ENCODE data around the gene P2RY1.
"Not testable (repeated sequence)": the region's sequence is repeated elsewhere in the genome, so short reads cannot be mapped to it uniquely, and the experiment has no call there.

The P2RY1 gene

DNA sequence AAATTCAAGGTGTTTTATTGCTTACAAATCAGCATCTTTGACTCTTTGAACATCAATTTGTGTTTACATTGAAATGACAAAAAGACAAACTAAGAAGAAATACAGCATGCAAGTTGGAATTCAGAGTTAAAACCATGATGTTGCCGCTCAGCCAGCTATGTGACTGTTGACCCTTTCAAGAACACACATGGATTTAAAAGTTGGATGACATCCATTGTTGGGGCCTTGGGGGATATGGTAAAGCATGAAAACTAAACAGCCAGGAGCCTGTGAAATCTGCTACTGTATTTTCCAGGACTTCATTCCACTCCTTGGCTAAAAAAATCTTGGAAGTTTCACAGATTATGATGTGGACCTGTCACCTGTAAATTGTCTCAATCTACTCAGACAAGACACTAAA is 4.6 kb downstream of the P2RY1 start:
- no peak for DNase-seq (ENCODE audit: low spot score)

DNA sequence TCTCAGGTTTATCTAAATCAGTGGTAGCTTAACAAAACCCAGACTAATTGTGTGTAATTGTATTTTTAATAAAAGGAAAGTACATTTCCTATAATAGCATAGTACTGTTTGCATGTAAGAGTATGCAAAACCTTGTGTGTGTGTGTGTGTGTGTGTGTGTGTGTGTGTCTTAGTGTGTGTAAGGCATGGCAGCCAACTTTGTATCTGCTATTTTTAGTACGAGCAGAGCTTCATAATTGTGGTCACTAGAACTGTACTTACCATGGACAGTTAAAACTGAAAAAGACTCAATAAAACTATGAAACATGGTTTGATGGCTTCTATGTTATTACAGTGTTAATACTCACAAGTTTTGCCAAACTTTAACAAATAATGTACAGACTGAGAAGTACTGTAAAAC is 6.2 kb downstream of the P2RY1 start:
- DNase-seq (ENCODE audit: low spot score), result no peak

DNA sequence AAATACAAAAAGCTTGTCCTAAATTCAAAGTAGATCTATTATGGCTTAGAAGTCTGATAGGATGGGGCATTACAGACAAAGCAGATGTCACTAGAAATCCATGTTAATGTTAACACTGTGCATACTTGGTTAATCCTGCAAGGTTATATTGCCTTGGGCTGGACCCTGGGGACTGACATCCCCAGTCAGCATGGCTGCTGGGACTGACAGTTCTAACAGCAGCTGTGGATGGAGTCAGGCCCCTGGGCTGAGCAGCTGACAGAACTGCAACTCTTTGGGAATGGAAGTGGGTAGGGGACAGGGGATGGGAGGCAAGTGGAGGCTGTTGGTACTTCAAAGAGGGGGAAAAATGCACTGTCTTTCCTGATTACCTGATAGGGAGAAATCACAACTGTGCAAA is 7.5 kb downstream of the P2RY1 start:
- no peak for DNase-seq (ENCODE audit: low spot score)

DNA sequence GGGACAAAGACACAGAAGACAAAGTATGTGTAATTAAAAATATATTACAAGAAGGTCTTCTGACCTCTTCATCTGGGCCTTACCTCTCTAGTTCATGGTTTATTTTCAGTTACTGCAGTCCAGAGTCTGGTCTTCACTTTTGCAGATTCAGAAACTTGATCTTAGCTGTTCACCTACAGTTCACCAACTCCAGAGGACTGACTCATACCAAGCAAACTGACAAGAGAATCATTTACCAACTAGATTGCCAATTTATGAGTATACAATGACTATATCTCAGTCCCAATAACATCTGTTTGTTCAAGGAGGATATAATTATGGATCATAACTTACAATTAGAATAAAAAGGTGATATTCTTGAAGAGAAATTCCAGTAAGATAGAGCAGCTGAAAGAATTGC is 9.0 kb downstream of the P2RY1 start:
- no peak for DNase-seq (ENCODE audit: low spot score)

DNA sequence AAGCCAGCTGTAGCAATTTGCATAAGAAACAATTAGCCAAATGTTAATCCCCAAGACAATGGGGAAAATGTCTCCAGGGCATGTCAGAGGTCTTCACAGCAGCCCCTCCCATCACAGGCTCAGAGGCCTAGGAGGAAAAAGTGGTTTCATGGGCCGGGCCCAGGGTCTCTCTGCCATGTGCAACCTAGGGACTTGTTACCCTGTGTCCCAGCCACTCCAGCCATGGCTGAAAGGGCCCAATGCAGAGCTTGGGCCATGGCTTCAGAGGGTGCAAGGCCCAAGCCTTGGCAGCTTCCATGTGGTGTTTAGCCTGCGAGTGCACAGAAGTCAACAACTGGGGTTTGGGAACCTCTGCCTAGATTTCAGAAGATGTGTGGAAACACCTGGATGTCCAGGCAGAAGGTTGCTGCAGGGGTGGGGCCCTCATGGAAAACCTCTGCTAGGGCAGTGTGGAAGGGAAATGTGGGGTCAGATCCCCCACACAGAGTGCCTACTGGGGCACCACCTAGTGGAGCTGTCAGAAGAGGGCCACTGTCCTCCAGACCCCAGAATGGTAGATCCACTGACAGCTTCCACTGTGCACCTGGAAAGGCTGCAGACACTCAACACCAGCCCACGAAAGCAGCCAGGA is 11.8 kb downstream of the P2RY1 start:
- DNase-seq (ENCODE audit: low spot score), result not testable (repeated sequence)

DNA sequence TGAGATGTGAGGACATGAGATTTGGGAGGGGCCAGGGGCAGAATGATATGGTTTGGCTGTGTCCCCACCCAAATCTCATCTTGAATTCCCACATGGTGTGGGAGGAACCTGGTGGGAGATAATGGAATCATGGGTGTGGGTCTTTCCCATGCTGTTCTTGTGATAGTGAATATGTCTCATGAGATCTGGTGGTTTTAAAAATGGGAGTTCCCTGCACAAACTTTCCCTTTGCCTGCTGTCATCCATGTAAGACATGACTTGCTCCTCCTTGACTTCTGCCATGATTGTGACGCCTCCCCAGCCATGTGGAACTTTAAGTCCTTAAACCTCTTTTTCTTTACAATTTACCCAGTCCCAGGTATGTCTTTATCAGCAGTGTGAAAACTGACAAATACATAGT is 12.7 kb downstream of the P2RY1 start:
- DNase-seq (ENCODE audit: low spot score), result not testable (repeated sequence)

DNA sequence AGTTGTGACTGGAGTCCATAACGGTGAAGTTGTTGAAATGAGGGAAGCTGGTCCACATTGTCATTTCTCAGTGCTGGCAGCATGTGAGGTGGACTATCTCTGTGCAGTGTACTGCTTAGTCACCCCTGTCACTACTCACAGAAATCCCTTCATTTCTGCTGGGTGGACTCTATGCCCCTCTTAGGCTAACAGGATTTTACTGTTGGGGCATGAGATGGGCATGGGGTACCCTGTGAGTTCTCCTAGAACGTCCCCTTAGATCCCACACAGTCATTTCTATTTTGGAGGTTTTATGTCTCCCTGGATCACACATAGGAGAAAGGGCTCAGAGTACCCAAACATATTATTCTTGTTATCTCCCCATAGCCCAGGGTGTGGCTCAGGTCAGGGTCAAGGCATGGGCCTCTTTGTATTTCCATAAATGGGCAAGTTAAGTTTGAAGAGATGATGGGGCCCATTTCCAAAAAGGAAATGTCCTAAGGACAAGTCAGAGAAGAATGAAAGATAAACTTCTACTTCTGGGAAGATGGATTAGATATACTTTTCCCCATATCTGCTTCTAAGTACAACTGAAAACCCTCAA is 15.2 kb downstream of the P2RY1 start:
- DNase-seq (ENCODE audit: low spot score), result no peak

DNA sequence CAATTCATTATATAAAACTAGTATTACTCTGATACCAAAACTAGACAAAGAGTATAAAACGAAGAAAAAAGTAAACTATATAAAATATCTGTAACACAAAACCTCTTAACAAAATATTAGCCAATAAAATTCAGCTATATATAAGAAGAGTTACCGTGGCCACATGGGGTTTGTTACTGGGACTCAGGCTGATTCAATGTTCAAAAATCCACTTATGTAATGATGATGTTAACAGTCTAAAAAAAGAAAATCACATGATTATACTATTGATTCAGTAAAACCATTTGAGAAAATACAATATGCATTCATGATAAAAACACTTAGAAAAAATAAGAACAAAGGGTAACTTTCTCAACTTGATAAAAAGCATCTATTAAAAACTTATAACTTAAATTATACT is 18.3 kb downstream of the P2RY1 start:
- no peak for DNase-seq (ENCODE audit: low spot score)

DNA sequence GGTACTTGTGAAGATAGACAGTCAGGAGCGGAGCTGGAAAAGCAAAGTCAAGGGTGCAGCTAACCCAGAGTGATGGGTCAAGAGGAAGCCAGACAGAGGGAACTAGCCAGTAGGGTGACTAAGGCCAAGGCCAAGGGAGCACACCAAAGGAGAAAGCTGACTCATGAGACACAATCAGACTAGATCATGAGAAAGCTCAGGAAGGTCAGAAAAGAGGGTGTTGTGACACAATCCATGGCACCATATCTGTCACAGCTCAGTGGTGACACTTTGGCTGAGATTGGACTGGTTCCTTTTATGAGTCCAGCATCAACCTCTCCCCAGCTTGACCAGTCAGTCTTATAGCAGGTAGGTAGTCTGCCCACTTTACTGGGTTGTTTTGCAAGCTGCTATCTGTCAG is 22.2 kb downstream of the P2RY1 start:
- no peak for DNase-seq (ENCODE audit: low spot score)

DNA sequence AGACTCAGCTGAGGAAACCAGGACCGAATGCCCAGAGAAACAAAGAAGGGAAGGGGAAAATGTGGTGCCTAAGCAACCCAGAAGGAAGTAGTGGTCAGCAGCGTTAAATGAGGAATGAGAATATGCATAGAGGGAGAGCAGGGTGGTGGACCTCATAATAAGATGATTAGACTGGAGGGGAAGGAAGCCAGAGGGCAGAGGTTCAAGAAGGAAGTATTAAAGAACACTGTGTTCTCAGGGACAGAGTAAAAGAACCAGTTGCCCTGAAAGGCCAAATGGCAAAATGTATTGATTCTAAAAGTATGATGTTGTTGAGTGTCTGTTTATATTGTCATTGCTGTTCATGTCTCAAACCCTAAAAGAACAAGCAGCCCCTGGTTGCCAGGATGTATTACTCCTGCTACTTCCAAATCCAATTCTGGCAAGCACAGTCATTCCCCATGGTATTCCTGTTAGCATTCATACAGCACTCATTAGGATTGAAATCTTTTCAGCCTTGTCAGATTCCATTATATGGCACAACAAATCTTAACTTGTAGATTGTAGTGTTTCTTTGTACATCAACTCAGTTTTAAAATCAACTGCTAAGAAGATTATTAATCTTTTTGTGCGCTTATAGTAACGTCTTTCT is 23.4 kb downstream of the P2RY1 start:
- no peak for DNase-seq (ENCODE audit: low spot score)

DNA sequence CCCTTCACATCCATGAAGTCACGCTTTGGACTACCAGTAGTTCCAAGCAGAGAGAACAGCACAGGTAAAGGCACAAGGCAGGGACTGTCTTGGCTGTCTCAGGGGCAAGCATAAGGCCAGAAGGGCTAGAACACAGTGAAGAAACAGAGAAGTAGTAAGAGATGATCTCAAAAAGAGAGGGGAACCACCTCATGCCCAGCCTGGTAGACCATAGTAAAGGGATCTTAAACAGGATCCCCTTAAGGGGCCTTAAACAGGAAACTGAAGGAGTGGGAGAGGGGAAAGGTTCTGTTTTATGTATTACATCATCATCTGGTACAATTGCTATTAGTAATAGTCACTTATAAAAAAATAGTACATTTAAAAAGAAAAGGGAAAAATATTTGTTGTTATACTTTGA is 25.8 kb downstream of the P2RY1 start:
- no peak for DNase-seq (ENCODE audit: low spot score)

DNA sequence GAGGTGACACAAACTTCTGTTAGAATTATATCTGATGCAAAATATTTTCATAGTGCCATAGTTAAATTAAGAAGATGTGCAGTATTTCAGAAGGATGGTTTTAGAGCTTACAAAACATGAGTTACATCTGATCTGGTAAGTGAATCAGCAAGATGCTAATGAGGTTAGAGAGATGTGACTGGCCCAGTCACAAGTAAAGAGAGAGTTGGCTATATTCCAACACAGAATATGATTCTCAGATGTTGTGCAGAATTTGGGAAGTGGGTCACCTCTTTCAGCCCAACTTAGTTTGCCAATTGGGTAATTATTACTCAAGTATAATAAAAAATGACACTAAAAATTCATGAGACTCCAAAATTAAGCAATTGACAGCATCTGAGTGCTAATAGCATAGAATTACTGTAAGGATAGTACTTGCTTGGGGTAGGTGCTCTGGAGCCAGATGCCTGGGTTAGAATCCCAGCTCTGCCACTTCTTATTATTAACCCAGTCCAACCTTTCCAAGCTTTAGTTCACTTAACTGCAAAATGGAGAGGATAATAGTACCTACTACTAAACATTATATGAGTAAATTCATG is 30.8 kb downstream of the P2RY1 start:
- no peak for DNase-seq (ENCODE audit: low spot score)

DNA sequence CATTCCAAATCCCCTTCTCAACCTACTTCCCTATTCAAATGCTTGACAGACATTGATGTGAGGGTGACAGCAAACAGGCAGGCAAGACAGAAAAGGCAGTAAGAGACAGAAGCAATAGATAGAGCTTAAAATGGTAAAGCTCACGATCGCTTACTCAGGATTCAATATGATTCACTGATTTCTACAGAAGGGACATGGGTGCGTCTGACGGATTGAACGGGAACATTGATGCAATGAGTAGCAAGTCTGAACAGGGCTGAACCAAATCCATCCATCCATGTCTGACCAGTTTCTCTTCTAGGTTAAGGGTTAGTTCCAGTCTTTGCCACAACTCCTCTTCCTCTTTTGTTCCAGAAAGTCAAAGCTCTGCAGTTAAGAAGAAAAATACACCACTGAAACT is 35.1 kb downstream of the P2RY1 start:
- DNase-seq (ENCODE audit: low spot score), result no peak

DNA sequence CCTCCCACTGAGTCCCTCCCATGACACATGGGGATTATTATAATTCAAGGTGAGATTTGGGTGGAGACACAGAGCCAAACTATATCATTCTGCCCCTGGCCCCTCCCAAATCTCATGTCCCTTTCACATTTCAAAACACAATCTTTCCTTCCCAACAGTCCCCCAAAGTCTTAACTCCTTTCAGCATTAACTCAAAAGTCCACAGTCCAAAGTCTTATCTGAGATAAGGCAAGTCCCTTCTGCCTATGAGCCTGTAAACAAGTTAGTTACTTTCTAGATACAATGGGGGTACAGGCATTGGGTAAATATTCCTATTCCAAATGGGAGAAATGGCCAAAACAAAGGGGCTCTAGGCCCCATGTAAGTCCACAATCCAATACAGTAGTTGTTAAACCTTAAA is 38.4 kb downstream of the P2RY1 start:
- DNase-seq (ENCODE audit: low spot score), result not testable (repeated sequence)

DNA sequence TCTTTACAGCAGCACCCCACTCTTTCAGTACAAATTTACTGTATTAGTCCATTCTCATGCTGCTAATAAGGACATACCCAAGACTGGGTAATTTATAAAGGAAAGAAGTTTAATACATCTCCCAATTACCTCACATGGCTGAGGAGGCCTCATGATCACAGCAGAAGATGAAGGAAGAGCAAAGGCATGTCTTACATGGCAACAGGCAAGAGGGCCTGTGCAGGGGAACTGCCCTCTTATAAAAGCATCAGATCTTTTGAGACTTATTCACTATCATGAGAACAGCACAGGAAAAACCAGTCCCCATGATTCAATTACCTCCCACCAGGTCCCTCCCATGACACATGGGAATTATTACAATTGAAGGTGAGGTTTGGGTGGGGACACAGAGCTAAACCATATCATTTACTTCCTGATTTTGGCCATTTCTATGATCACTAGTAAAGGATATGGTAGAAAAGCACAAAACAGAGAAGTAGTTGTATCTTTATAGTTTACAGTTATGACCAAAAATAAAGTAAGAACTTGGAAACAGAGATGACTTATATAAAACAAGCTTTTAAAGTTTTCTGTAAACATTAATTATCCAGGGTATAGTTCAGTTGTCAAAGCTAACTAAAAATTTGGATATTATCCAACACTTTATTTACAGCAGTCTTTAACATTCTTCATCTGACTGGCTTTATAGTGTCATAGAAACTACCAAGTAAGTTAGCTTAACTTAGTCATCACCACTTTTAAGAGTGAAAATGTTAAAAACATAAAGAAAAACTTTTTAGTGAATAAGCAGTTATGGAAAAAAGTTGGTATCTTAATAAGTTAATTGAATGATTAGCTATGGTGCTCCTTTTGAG is 40.2 kb downstream of the P2RY1 start:
- no peak for DNase-seq (ENCODE audit: low spot score)

DNA sequence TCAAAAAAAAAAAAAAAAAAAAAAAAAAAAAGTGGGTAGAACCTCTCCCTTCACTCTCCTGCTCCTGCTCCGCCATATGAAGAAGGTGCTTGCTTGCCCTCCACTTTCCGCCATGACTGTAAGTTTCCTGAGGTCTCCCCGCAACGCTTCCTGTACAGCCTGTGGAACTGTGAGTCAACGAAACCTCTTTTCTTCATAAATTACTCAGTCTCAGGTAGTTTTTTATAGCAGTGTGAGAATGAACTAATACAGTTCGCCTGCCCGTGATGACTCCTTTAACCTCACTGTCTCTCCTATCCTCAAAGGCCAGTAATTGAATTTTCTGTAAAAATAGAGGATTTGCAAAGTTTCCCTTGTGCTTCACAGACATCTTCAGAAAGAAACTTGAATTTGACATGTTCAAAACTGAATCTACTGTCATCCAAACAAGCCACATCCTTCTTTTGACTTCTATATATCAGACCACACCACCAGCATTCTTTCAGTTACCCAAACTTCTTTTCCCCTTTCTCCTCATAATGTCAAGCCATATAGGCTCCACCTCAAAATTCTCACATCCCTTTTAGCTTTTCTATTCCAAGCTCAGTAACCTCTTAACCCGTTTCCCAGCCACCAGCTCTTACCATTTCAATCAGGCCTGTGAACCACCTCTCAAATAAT is 44.3 kb downstream of the P2RY1 start:
- no peak for DNase-seq (ENCODE audit: low spot score)

DNA sequence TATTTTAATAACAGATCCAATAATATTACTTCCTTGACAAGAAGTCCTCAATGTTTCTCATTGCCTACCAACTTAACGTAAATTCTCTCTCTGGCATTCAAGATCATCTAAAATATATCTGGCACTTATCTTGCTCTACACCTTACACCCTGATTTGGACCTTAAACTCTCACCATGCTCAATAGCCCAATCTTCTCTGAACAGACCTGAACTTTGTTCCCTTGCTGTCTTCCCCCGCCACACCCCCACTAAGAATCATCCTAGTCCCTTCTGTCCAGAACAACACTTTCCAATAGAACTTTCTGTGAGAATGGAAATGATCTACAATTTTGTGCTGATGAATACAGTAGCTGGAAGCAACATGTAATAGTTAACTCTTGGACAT is 44.9 kb downstream of the P2RY1 start:
- no peak for DNase-seq (ENCODE audit: low spot score)

DNA sequence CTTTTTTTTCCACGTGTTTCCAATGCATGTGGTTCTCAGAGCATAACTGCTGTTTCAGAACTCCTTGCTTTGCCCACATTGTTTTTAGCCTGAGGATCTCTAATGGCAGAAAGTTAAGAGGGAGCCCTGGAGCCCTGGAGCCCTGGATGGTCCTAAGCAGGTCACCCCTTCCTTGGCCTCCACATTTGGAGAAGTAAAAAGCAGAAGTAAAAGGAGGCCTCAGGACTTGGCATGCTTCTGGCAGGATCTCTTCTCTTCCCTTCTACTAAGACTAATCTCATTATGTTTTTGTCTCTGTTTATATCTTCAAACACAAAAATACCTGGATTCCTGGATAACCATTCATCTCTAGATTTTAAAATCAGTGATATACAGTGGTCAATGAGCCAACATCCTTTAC is 50.1 kb downstream of the P2RY1 start:
- DNase-seq (ENCODE audit: low spot score), result no peak

Data from AG08395 (cell line).